ENCODE data around the gene TAF1C.

DNA sequence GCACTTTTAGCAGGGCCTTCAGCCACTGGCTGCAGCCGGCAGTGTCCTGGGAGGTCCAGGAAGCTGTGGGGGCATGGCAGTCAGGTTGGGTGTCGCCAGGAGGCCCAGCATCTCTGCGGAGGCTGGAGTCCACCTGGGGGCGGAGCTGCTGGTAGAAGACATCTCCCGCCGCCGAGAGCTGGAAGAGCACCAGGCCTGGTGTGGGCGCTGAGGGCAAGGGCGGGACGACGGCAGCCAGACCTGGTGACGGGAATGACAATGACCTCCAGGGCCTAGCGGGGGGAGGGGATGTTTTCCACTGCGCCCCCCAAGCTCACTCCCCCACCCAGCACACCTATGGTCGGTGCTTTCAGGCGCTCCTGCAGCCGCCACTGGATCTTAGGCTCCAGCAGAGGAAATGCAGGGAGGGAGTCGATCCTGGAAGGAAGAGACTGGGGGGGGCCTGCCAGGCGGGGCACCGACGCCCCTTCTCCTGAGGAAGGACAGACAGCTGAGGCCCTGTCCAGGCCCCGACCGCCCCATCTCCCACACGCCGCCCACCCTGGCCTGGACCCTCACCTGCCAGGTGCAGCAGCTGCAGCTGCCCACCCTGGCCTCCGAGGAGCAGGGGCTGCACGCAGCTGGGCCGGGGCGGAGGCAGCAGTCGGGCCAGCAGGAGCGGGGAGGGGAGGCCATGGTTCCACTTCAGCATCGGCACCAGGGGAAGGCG lies 7.1 kb downstream of the TAF1C start:
- TF ChIP-seq, protein P1, sequence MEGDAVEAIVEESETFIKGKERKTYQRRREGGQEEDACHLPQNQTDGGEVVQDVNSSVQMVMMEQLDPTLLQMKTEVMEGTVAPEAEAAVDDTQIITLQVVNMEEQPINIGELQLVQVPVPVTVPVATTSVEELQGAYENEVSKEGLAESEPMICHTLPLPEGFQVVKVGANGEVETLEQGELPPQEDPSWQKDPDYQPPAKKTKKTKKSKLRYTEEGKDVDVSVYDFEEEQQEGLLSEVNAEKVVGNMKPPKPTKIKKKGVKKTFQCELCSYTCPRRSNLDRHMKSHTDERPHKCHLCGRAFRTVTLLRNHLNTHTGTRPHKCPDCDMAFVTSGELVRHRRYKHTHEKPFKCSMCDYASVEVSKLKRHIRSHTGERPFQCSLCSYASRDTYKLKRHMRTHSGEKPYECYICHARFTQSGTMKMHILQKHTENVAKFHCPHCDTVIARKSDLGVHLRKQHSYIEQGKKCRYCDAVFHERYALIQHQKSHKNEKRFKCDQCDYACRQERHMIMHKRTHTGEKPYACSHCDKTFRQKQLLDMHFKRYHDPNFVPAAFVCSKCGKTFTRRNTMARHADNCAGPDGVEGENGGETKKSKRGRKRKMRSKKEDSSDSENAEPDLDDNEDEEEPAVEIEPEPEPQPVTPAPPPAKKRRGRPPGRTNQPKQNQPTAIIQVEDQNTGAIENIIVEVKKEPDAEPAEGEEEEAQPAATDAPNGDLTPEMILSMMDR (IDR thresholded peaks at IDR 0.05; ENCODE audit: low read length) = no peak
- TF ChIP-seq EZH2 (optimal IDR thresholded peaks at IDR 0.05; ENCODE audit: low read depth, low read length) = no peak
- no peak for TF ChIP-seq EZH2phosphoT487 (IDR thresholded peaks at IDR 0.05; ENCODE audit: low read length)
